ENCODE measurements around the gene HS6ST2. TPM values are rescaled to one million over a fixed set of nuclear protein-coding genes. Genes with fewer than 3 reads are reported as not detected.

HS6ST2 gene
- total RNA-seq, 1 donor from 2014 or later = 14.8 TPM

DNA sequence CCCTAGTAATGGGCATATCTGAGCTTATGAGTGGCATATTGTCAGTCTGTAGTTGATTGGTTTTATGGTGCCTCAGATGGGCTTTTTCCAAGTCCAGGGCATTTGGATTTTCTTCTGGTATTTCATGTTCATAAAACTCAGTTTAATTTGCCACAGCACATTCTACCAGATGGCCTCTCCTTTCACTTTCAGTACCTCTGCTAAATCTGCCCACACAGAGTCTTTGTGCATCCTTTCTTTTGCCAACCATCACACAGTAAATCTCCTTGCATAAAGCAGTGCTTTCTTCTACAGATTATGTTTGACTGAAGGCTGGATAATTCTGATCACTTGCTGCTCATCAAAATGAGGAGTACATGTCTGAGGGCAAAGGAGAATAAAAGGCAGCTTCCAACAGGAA, 98.2 kb downstream of the HS6ST2 start:
- H3K36me3 Mint-ChIP-seq (ENCODE audit: insufficient read depth) = peaks cover 7% of the 10 kb centered on the region
- no peak overlapping the region for H3K27ac Mint-ChIP-seq

DNA sequence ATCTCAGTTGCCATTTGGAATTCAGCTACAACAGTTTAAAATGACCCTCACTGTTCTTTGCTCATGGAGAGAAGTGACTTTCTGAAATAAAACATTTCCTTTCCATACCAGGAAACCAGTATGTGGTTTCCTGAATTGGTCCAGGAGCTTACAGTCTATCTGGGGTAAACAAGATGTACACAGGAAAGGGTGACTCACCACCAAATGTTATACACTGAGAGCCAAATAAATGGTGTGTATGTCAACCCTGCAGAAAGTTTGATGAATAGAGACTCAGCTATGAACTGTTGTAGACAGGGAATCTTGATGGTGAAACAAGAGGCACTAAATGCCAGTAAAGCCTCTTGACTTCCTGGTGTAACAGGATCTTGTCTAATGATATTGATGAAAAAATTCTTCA, 100.4 kb downstream of the HS6ST2 start:
- no peak for DNase-seq (ENCODE audit: low spot score, unreplicated experiment)
- Mint-ChIP-seq H3K4me1 (ENCODE audit: low read depth) (peaks cover 1% of the 10 kb centered on the region), H3K36me3 (ENCODE audit: insufficient read depth) (no peaks in the 10 kb centered on the region), H3K27me3 (no peaks in the 10 kb centered on the region), H3K27ac (no peak overlapping the region), H3K4me3 (ENCODE audit: low read depth) (no peak overlapping the region), H3K9me3 (ENCODE audit: low read depth) (peaks cover 5% of the 10 kb centered on the region)
- TF ChIP-seq, protein P1, sequence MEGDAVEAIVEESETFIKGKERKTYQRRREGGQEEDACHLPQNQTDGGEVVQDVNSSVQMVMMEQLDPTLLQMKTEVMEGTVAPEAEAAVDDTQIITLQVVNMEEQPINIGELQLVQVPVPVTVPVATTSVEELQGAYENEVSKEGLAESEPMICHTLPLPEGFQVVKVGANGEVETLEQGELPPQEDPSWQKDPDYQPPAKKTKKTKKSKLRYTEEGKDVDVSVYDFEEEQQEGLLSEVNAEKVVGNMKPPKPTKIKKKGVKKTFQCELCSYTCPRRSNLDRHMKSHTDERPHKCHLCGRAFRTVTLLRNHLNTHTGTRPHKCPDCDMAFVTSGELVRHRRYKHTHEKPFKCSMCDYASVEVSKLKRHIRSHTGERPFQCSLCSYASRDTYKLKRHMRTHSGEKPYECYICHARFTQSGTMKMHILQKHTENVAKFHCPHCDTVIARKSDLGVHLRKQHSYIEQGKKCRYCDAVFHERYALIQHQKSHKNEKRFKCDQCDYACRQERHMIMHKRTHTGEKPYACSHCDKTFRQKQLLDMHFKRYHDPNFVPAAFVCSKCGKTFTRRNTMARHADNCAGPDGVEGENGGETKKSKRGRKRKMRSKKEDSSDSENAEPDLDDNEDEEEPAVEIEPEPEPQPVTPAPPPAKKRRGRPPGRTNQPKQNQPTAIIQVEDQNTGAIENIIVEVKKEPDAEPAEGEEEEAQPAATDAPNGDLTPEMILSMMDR (IDR thresholded peaks at IDR 0.05; ENCODE audit: unreplicated experiment) = no peak

More for the DNA sequence above, 98.2 kb downstream of the HS6ST2 start:
- Mint-ChIP-seq H3K4me1 (ENCODE audit: low read depth) (peaks cover 1% of the 10 kb centered on the region), H3K27me3 (no peaks in the 10 kb centered on the region), H3K9me3 (ENCODE audit: low read depth) (peaks cover 16% of the 10 kb centered on the region), H3K4me3 (ENCODE audit: low read depth) (no peak overlapping the region)
- DNase-seq (ENCODE audit: low spot score, unreplicated experiment) = no peak
- TF ChIP-seq, protein P1 (IDR thresholded peaks at IDR 0.05; ENCODE audit: unreplicated experiment) = no peak

DNA sequence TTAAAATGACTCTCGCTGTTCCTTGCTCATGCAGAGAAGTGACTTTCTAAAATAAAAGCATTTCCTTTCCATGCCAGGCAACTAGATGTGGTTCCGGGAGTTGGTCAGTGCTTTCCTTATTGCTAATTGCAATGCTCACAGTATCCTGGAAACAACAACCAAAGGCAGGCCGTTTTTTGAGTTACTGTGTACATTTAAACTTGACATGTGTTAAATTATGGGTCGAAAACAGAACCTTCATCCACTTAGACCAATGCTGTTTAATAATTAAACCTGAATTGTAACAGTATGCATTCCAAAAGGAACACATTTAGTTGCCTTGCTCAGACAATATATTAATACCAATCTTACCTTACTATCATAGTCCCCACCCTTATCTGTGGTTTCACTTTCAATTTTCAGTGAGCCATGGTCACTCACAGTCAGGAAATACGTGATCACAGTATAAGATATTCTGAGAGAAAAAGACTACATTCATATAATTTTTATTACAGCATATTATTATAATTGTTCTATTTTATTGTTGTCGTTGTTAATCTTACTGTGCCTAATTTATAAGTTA, 102.6 kb downstream of the HS6ST2 start:
- peaks cover 1% of the 10 kb centered on the region for H3K4me1 Mint-ChIP-seq (ENCODE audit: low read depth)
- no peak overlapping the region for H3K4me3 Mint-ChIP-seq (ENCODE audit: low read depth)
- H3K36me3 Mint-ChIP-seq (ENCODE audit: insufficient read depth) = no peaks in the 10 kb centered on the region
- TF ChIP-seq, protein P1 (IDR thresholded peaks at IDR 0.05; ENCODE audit: unreplicated experiment) = no peak
- no peak overlapping the region for H3K27ac Mint-ChIP-seq
- H3K9me3 Mint-ChIP-seq (ENCODE audit: low read depth) = peaks cover 5% of the 10 kb centered on the region
- DNase-seq (ENCODE audit: low spot score, unreplicated experiment) = no peak
- no peaks in the 10 kb centered on the region for H3K27me3 Mint-ChIP-seq

DNA sequence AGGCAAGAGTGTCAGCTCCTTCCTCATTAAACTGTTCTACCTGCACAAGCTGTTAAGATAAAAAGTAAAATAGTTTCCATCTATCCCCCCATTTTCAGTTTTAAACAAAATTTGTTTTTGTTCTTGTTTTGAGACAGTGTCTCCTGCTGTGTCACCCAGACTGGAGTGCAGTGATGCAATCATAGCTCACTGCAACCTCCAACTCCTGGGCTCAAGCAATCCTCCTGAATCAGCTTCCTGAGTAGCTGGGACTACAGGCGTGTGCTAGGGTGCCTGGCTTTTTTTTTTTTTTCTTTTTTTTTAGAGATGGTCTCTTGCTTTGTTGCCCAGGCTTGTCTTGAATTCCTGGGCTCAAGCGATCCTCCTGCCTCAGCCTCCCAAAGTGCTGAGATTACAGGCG, 105.4 kb downstream of the HS6ST2 start:
- no peak overlapping the region for H3K27ac Mint-ChIP-seq
- H3K27me3 Mint-ChIP-seq = no peaks in the 10 kb centered on the region
- H3K4me1 Mint-ChIP-seq (ENCODE audit: low read depth) = peaks cover 5% of the 10 kb centered on the region
- DNase-seq (ENCODE audit: low spot score, unreplicated experiment) = no peak
- no peaks in the 10 kb centered on the region for H3K36me3 Mint-ChIP-seq (ENCODE audit: insufficient read depth)
- TF ChIP-seq, protein P1 (IDR thresholded peaks at IDR 0.05; ENCODE audit: unreplicated experiment) = no peak
- H3K4me3 Mint-ChIP-seq (ENCODE audit: low read depth) = no peak overlapping the region
- H3K9me3 Mint-ChIP-seq (ENCODE audit: low read depth) = peaks cover 5% of the 10 kb centered on the region

GRCh38 chrX:132848296-132848970, 110.0 kb downstream of the HS6ST2 start:
- H3K27me3 Mint-ChIP-seq = peaks cover 3% of the 10 kb centered on the region
- H3K27ac Mint-ChIP-seq = no peak overlapping the region
- no peaks in the 10 kb centered on the region for H3K36me3 Mint-ChIP-seq (ENCODE audit: insufficient read depth)
- H3K4me1 Mint-ChIP-seq (ENCODE audit: low read depth) = peaks cover 4% of the 10 kb centered on the region
- no peak overlapping the region for H3K4me3 Mint-ChIP-seq (ENCODE audit: low read depth)
- H3K9me3 Mint-ChIP-seq (ENCODE audit: low read depth) = no peaks in the 10 kb centered on the region
- DNase-seq (ENCODE audit: low spot score, unreplicated experiment) = no peak
- TF ChIP-seq, protein P1 (IDR thresholded peaks at IDR 0.05; ENCODE audit: unreplicated experiment) = no peak

Measured in progenitor cell of endocrine pancreas (in vitro differentiated cells).